H9 (cell line): ENCODE results near the gene CTAGE1. TPM values are rescaled to one million over a fixed set of nuclear protein-coding genes. Genes with fewer than 3 reads are reported as not detected.

ENCODE experiments used
- DNase-seq: peaks from one replicate; pipeline ENCODE4 v3.0.0-alpha.2; 2017
- H2AFZ ChIP-seq: one replicate; pipeline ENCODE4 v1.6.1; 2013; ENCODE audit warnings: mild to moderate bottlenecking, low read length, control low read depth, moderate library complexity
- H2AK5ac ChIP-seq: 2 replicates; pipeline ENCODE4 v1.6.1; 2013; ENCODE audit warnings: low read length, control low read depth, mixed read lengths; ENCODE audit not compliant: insufficient read length
- H2BK120ac ChIP-seq: one replicate; pipeline ENCODE4 v1.6.1; 2013; ENCODE audit warnings: low read depth, mild to moderate bottlenecking, low read length, control low read depth, inconsistent platforms; ENCODE audit not compliant: poor library complexity, severe bottlenecking
- H2BK12ac ChIP-seq: 2 replicates; pipeline ENCODE4 v1.6.1; 2013; ENCODE audit warnings: low read length, control low read depth, mixed read lengths, low read depth; ENCODE audit not compliant: insufficient read length
- H2BK15ac ChIP-seq: 2 replicates; pipeline ENCODE4 v1.6.1; 2013; ENCODE audit warnings: low read depth, low read length, control low read depth
- H2BK20ac ChIP-seq: one replicate; pipeline ENCODE4 v1.6.1; 2013; ENCODE audit warnings: low read depth, mild to moderate bottlenecking, low read length, control low read depth, inconsistent platforms; ENCODE audit not compliant: poor library complexity, severe bottlenecking
- H2BK5ac ChIP-seq: 2 replicates; pipeline ENCODE4 v1.6.1; 2013; ENCODE audit warnings: low read length, control low read depth, mixed read lengths; ENCODE audit not compliant: insufficient read length
- H3K14ac ChIP-seq: 2 replicates; pipeline ENCODE4 v1.6.1; 2013; ENCODE audit warnings: low read length, control low read depth; ENCODE audit not compliant: insufficient read depth
- H3K18ac ChIP-seq: 2 replicates; pipeline ENCODE4 v1.6.1; 2013; ENCODE audit warnings: low read depth, mild to moderate bottlenecking, mixed read lengths, low read length, control low read depth; ENCODE audit not compliant: insufficient read length
- H3K23ac ChIP-seq: 2 replicates; pipeline ENCODE4 v1.6.1; 2013; ENCODE audit warnings: low read length, control low read depth, mixed read lengths, low read depth; ENCODE audit not compliant: insufficient read length
- H3K23me2 ChIP-seq: 2 replicates; pipeline ENCODE4 v1.6.1; 2013; ENCODE audit warnings: low read depth, mild to moderate bottlenecking, mixed read lengths, low read length, control low read depth; ENCODE audit not compliant: insufficient read length, poor library complexity, severe bottlenecking
- H3K27ac ChIP-seq: 2 replicates; pipeline ENCODE4 v1.5.1; 2013; ENCODE audit warnings: low read length, control low read depth, mixed read lengths, low read depth; ENCODE audit not compliant: insufficient read length
- H3K27me3 ChIP-seq: 2 replicates; pipeline ENCODE4 v1.6.1; 2013; ENCODE audit warnings: low read length, control low read depth, inconsistent platforms; ENCODE audit not compliant: insufficient read depth
- H3K4ac ChIP-seq: 2 replicates; pipeline ENCODE4 v1.6.1; 2013; ENCODE audit warnings: low read depth, mild to moderate bottlenecking, control low read depth, inconsistent platforms, low read length, moderate library complexity
- H3K4me1 ChIP-seq: 2 replicates; pipeline ENCODE4 v1.6.1; 2013; ENCODE audit warnings: low read length, control low read depth, inconsistent platforms; ENCODE audit not compliant: insufficient read depth
- H3K4me2 ChIP-seq: 2 replicates; pipeline ENCODE4 v1.6.1; 2013; ENCODE audit warnings: low read length, control low read depth, mixed read lengths; ENCODE audit not compliant: insufficient read length, insufficient read depth
- H3K56ac ChIP-seq: 2 replicates; pipeline ENCODE4 v1.6.1; 2013; ENCODE audit warnings: low read depth, mild to moderate bottlenecking, mixed read lengths, low read length, control low read depth; ENCODE audit not compliant: insufficient read length
- H3K79me1 ChIP-seq: 2 replicates; pipeline ENCODE4 v1.6.1; 2013; ENCODE audit warnings: low read depth, mild to moderate bottlenecking, moderate library complexity, low read length, control low read depth, inconsistent platforms; ENCODE audit not compliant: insufficient read depth, poor library complexity, severe bottlenecking
- H3K79me2 ChIP-seq: 2 replicates; pipeline ENCODE4 v1.6.1; 2013; ENCODE audit warnings: low read length, control low read depth, inconsistent platforms; ENCODE audit not compliant: insufficient read depth
- H3K9ac ChIP-seq: 2 replicates; pipeline ENCODE4 v1.6.1; 2013; ENCODE audit warnings: low read length, control low read depth, mixed read lengths; ENCODE audit not compliant: insufficient read length; ENCODE audit errors: extremely low read depth
- H3K9me3 ChIP-seq: one replicate; pipeline ENCODE4 v1.6.1; 2013; ENCODE audit warnings: low read depth, low read length, inconsistent platforms; ENCODE audit not compliant: control insufficient read depth
- H3T11ph ChIP-seq: one replicate; pipeline ENCODE4 v1.6.1; 2013; ENCODE audit warnings: mild to moderate bottlenecking, low read length, control low read depth, inconsistent platforms
- H4K20me1 ChIP-seq: one replicate; pipeline ENCODE4 v1.6.1; 2013; ENCODE audit not compliant: control insufficient read depth, insufficient read length, insufficient read depth
- H4K5ac ChIP-seq: 2 replicates; pipeline ENCODE4 v1.6.1; 2013; ENCODE audit warnings: low read depth, mild to moderate bottlenecking, mixed read lengths, low read length, control low read depth; ENCODE audit not compliant: insufficient read length
- H4K8ac ChIP-seq: replicated peaks from 2 replicates; pipeline ENCODE4 v1.6.1; 2013; ENCODE audit warnings: low read length, control low read depth, mixed read lengths, low read depth; ENCODE audit not compliant: insufficient read length
- H4K91ac ChIP-seq: 2 replicates; pipeline ENCODE4 v1.6.1; 2013; ENCODE audit warnings: low read depth, mild to moderate bottlenecking, moderate library complexity, mixed read lengths, low read length, control low read depth; ENCODE audit not compliant: insufficient read length
- H3K27ac Mint-ChIP-seq, 3 experiments: 2 replicates in 2 of 3; 3 replicates in 1 of 3; pipeline ENCODE4 v1.8.0; 2020 to 2021; ENCODE audit warnings: mixed read lengths in 3 of 3, mild to moderate bottlenecking in 1 of 3, moderate library complexity in 1 of 3
- H3K27me3 Mint-ChIP-seq: 2 replicates; pipeline ENCODE4 v1.8.0; 2021; ENCODE audit warnings: low read depth, mild to moderate bottlenecking, moderate library complexity, mixed read lengths
- H3K36me3 Mint-ChIP-seq, 3 experiments: 2 replicates in 2 of 3; 3 replicates in 1 of 3; pipeline ENCODE4 v1.8.0; 2020 to 2021; ENCODE audit warnings: low read depth in 3 of 3, mixed read lengths in 3 of 3; ENCODE audit not compliant: insufficient read depth in 1 of 3
- H3K4me1 Mint-ChIP-seq, 2 experiments: 2 replicates each; pipeline ENCODE4 v1.8.0; 2020; ENCODE audit warnings: mixed read lengths in 2 of 2
- H3K4me3 Mint-ChIP-seq, 2 experiments: 2 replicates in 1 of 2; 3 replicates in 1 of 2; pipeline ENCODE4 v1.8.0; 2020 to 2021; ENCODE audit warnings: mild to moderate bottlenecking in 2 of 2, mixed read lengths in 2 of 2, moderate library complexity in 1 of 2
- H3K9me3 Mint-ChIP-seq, 2 experiments: 2 replicates in 1 of 2; 3 replicates in 1 of 2; pipeline ENCODE4 v1.8.0; 2020; ENCODE audit warnings: mild to moderate bottlenecking in 2 of 2, mixed read lengths in 2 of 2, moderate library complexity in 1 of 2
- CTCF ChIP-seq: fragments of 200-600 bp; sonication (generic); conservative IDR thresholded peaks from 3 replicates; pipeline ENCODE4 v1.8.0; 2021; ENCODE audit warnings: antibody characterized with exemption, mild to moderate bottlenecking
- total RNA-seq: library from RNA; stranded (reverse); gene quantifications from 2 replicates; pipeline ENCODE4 v1.2.1, GENCODE V29; 2021

CTAGE1 gene
- total RNA-seq, 1 experiment from 2014 or later = not detected

- Histone ChIP-seq H4K5ac (no peak overlapping the region), H3K56ac (no peak overlapping the region), H4K91ac (no peak overlapping the region), H2BK5ac (no peak overlapping the region), H3K79me2 (no peaks in the 10 kb centered on the region), H2BK120ac (no peak overlapping the region), H3K27me3 (no peaks in the 10 kb centered on the region), H3K23me2 (no peaks in the 10 kb centered on the region), H2BK12ac (no peak overlapping the region), H3K27ac (no peak overlapping the region), H4K20me1 (no peaks in the 10 kb centered on the region), H3K18ac (no peak overlapping the region), H3K9me3 (no peaks in the 10 kb centered on the region), H4K8ac (no peak overlapping the region), H3K4me1 (no peaks in the 10 kb centered on the region), H3K14ac (no peak overlapping the region), H2AK5ac (no peak overlapping the region), H2BK20ac (no peak overlapping the region), H3K23ac (no peak overlapping the region), H3K4ac (no peak overlapping the region), H2AFZ (no peak overlapping the region), H3K9ac (no peak overlapping the region), H3K79me1 (no peaks in the 10 kb centered on the region), H2BK15ac (no peak overlapping the region), H3K4me2 (no peak overlapping the region), H3T11ph (no peak overlapping the region)
- Mint-ChIP-seq H3K27ac (no peak overlapping the region), H3K36me3 (no peaks in the 10 kb centered on the region; a peak in 1 of 7 replicates), H3K4me1 (0 out of 4 replicates have a peak, but pooled peaks cover 0 to 5% of the 10 kb centered on the region in 2 experiments), H3K27me3 (peaks cover 2% of the 10 kb centered on the region), H3K9me3 (no peaks in the 10 kb centered on the region; a peak in 1 of 5 replicates), H3K4me3 (no peak overlapping the region)
- TF ChIP-seq CTCF = no peak
- no peak for DNase-seq
Measured at GRCh38 chr18:22439447-22439846, 21.7 kb upstream of the CTAGE1 start.
